Measurements from ENCODE around the gene HS3ST5.

GRCh38 chr6:114052141-114052540 is 290.7 kb downstream of the HS3ST5 start:
- TF ChIP-seq CTCF (IDR thresholded peaks at IDR 0.05) (no peak), SP1 (CRISPR knock-in tag; conservative IDR thresholded peaks at IDR 0.05) (no peak), SMAD3 (CRISPR knock-in tag; IDR thresholded peaks at IDR 0.05; ENCODE audit: borderline replicate concordance) (no peak), E2F5 (CRISPR knock-in tag; IDR thresholded peaks at IDR 0.05) (no peak), ELF4 (CRISPR knock-in tag; IDR thresholded peaks at IDR 0.05; ENCODE audit: low read depth) (no peak)
- TF ChIP-seq, protein P1, sequence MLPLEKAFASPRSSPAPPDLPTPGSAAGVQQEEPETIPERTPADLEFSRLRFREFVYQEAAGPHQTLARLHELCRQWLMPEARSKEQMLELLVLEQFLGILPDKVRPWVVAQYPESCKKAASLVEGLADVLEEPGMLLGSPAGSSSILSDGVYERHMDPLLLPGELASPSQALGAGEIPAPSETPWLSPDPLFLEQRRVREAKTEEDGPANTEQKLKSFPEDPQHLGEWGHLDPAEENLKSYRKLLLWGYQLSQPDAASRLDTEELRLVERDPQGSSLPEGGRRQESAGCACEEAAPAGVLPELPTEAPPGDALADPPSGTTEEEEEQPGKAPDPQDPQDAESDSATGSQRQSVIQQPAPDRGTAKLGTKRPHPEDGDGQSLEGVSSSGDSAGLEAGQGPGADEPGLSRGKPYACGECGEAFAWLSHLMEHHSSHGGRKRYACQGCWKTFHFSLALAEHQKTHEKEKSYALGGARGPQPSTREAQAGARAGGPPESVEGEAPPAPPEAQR (CRISPR knock-in tag; IDR thresholded peaks at IDR 0.05), result no peak

Data from WTC11 (cell line).